22Rv1 (cell line): ENCODE data around the gene CIAO2B.

Source experiments
- CTCF ChIP-seq: fragments of 450-650 bp; IDR thresholded peaks from 2 replicates; pipeline ENCODE4 v1.5.1; 2017; ENCODE audit warnings: mild to moderate bottlenecking
- ZFX ChIP-seq: fragments of 450-650 bp; IDR thresholded peaks from 2 replicates; pipeline ENCODE4 v1.6.1; 2017; ENCODE audit warnings: antibody characterized with exemption, borderline replicate concordance

- TF ChIP-seq CTCF (no peak), ZFX (no peak)
Measured at GRCh38 chr16:66913711-66914110, 20.5 kb downstream of the CIAO2B start.
